ENCODE results near the gene TSKS.

TSKS gene, protein sequence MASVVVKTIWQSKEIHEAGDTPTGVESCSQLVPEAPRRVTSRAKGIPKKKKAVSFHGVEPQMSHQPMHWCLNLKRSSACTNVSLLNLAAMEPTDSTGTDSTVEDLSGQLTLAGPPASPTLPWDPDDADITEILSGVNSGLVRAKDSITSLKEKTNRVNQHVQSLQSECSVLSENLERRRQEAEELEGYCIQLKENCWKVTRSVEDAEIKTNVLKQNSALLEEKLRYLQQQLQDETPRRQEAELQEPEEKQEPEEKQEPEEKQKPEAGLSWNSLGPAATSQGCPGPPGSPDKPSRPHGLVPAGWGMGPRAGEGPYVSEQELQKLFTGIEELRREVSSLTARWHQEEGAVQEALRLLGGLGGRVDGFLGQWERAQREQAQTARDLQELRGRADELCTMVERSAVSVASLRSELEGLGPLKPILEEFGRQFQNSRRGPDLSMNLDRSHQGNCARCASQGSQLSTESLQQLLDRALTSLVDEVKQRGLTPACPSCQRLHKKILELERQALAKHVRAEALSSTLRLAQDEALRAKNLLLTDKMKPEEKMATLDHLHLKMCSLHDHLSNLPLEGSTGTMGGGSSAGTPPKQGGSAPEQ

GRCh38 chr19:49763230-49763629 lies at the start of gene TSKS:
Gene TSKS (minus strand): TSS chr19:49763306. CDS start chr19:49763247, 59 bp downstream.
- DNase-seq: no peak

- no peak for DNase-seq
Observed at GRCh38 chr19:49812452-49812996, 49.4 kb upstream of the TSKS start.

DNA sequence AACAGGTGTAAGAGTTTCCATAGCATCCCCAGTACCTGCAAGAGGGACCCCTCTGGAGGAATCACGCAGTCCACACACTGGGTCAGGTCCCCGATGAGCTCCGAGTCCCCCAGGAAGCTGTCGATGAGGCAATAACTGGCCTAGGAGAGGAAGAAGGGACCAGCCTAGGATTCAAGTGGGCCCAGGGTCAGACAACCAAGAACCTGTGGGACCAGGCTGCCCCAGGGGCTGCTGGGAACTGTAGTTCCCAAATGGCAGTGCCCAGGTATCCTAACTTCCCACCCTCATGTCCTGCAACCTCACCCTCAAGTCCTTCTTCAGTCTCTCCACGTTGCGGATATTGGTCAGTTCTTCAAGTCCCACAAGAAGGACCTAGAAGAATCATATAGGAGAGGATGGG lies 48.2 kb upstream of the TSKS start:
- DNase-seq: no peak

DNA sequence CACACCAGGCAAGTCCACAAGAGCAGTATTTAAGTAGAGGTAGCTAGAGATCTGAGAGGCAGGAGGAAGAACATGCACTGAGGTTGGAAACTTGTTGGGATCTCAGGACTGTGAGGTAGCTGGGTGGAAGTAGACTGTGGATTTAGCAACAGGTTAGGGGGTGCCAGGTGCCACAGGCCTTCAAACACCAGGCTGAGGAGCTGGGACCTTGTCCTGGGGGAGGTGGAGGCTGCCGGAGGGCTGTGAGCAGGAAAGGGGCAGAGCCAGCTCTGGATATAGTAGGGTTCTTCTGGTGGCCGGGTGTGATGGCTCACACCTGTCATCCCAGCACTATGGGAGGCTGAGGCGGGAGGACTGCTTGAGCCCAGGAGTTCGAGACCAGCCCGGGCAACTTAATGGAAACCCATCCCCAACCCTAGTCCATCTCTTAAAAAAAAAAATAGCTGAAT lies 46.9 kb upstream of the TSKS start:
- DNase-seq: no peak

DNA sequence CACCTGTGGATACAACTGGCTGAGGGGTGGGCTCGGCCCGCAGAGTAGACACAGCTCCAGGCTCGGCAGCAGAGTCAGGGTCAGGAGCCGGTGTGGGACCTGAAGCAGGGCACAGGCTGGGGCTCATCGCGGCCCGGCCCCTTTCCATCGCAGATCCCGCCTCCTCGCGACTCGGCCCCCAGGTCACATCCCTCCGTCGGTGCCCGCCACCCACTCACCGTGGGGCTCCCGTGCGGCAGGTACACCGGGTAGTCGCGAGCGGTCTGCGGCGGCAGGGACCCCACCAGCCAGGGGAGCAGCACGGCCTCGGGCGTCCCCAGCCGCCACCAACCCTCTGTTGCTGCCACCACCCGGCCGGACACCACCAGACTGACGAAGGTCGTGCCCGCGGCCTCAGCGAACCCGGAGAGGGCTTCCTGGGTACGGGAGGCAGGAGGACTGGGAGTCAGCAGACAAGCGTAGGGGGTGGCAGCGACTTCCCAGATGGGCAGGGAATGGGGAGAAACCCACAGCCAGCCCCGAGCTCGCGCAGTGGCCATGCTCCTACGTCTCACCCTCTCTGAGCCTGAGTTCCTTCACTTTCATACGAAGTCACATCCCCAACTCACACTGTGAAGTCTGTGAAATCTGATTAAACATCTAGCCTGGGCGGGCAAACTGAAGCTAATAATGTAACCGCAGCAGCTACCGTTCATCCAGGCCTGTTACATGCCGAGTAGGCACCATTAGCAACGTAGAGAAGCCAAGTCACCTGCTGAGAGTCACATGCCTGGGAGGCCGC lies 46.2 kb upstream of the TSKS start:
- DNase-seq: peak; percentile 59 to 67

GRCh38 chr19:49808711-49809159 lies 45.6 kb upstream of the TSKS start:
- peak; percentile 90 to 92 for DNase-seq

GRCh38 chr19:49807904-49808675 lies 45.0 kb upstream of the TSKS start:
- DNase-seq: no peak

DNA sequence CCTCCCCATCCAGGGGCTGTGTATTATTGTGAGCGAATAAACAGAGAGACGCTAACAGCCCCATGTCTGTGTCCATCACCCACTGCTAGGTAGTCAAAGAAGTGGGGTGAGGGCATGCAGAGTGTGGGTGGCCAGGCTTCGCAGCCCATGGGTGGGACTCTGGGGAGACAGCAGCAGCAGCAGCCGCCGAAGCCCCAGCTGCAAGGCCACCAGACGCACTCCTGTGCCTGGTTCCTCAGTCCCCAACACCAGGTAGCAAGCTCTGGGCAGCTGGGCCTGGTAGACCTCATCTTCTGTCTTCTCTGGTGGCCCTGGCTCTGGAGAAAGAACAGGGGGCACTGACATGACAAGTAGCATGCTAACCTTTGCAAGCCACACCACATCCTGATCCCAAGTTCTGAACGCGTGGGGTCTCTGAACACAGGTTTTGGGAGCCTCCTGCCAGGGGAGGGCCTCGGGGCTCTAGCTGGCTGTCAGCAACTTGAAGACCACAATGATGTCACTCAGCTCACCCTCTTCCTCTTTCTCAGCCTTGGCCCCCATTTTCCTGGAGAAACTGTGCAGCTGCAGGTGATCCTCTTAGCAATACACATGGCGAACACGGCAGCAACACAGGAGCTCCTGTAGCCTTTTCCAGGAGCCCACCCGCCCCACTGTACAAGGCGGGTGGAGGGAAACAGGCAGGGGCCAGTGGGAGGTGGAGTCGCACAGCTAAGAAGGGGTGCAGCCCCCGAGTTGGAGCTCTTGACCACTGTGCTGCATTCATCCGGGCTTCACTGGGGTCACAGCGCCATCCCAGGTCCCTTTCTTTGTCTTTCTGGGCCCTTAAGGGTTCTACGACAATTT lies 44.2 kb upstream of the TSKS start:
- peak in 1 of 2 donors; percentile 50 for DNase-seq

GRCh38 chr19:49806620-49806959 lies 43.5 kb upstream of the TSKS start:
- DNase-seq: no peak

- no peak for DNase-seq
Observed at GRCh38 chr19:49805822-49806619, 42.9 kb upstream of the TSKS start.

- no peak for DNase-seq
Observed at GRCh38 chr19:49803529-49803856, 40.4 kb upstream of the TSKS start.

- no peak for DNase-seq
Observed at GRCh38 chr19:49802836-49803528, 39.9 kb upstream of the TSKS start.

- no peak for DNase-seq
Observed at GRCh38 chr19:49801966-49802661, 39.0 kb upstream of the TSKS start.

- no peak for DNase-seq
Observed at GRCh38 chr19:49801401-49801888, 38.3 kb upstream of the TSKS start.

DNA sequence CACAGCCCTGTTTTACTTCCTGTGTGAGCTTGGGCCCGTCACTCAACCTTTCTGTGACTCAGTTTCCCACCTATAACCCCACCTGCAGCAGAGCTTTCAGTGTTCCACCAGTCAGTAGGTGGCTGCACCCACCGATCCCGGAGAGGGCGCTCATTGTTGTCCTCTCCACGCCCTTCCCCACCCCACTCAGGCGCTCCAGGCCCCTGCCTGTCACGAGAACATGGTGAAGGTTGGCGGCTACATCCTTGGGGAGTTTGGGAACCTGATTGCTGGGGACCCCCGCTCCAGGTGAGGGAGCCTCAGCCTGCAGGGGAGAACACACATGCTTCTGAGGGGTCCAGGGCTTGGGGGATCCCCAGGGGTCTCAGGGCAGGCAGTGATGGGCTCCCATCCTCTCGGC lies 37.7 kb upstream of the TSKS start:
- no peak for DNase-seq

DNA sequence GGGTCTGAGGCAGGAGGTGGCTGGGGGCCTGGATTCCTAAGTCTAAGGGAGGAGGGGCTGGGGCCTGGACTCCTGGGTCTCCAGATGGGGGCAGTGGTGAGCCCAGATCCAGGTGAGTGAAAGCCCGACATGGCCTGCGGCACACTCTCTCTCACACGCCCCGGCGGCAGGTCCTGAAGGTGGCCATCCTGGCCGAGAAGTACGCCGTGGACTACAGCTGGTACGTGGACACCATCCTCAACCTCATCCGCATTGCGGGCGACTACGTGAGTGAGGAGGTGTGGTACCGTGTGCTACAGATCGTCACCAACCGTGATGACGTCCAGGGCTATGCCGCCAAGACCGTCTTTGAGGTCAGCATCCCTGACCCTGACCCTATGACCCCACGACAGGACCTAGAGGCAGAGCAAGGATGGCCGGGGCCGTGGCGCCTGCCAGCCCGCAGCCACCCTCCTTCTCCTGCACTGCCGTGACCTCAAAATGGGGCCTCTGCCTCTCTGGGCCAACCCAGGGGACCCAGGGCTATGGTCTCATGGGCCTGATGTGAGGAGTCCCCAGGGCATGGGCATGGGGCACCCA lies 36.8 kb upstream of the TSKS start:
- DNase-seq: no peak

DNA sequence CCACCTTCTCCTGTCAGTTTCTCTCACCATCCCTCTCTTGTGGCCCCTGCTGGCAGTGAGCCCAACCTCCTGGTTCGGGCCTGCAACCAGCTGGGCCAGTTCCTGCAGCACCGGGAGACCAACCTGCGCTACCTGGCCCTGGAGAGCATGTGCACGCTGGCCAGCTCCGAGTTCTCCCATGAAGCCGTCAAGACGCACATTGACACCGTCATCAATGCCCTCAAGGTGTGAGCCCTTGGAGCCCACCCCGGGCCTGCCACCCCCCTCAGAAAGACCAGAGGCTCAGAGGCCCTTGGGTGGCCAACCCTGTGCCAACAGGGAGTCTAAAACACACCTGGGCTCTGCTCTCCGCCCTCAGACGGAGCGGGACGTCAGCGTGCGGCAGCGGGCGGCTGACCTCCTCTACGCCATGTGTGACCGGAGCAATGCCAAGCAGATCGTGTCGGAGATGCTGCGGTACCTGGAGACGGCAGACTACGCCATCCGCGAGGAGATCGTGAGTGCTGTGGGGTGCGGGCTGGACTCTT lies 36.2 kb upstream of the TSKS start:
- no peak for DNase-seq

- DNase-seq: no peak
Observed at GRCh38 chr19:49798574-49798973, 35.5 kb upstream of the TSKS start.

DNA sequence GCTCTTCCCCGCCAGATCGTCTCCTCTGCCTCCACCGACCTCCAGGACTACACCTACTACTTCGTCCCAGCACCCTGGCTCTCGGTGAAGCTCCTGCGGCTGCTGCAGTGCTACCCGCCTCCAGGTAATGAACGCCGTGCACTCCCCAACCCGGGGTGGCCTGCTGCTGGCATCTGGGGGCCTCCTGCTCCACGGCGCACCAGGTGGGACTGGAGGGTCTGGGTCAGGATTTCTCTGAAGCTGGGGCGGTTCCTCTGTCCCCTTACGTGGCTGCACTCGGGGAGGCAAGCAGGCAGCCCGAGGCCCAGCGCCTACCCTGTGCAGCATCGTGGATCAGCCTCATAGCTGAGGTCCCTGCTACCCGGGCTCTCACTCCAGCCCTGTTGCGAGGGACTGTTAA lies 32.5 kb upstream of the TSKS start:
- DNase-seq: no peak
